Stimulated activated CD8-positive, alpha-beta memory T cell treated with anti-CD3 and anti-CD28 coated beads, Interleukin-12 subunit alpha, Interleukin-12 subunit beta, amount 100 ng/mL, for 24 hours (primary cell): ENCODE results near the gene PGLYRP2.

Experiments used
- DNase-seq: peaks from one replicate; pipeline ENCODE4 v3.0.0-alpha.2; 2020; ENCODE audit errors: extremely low read depth

PGLYRP2 gene

DNA sequence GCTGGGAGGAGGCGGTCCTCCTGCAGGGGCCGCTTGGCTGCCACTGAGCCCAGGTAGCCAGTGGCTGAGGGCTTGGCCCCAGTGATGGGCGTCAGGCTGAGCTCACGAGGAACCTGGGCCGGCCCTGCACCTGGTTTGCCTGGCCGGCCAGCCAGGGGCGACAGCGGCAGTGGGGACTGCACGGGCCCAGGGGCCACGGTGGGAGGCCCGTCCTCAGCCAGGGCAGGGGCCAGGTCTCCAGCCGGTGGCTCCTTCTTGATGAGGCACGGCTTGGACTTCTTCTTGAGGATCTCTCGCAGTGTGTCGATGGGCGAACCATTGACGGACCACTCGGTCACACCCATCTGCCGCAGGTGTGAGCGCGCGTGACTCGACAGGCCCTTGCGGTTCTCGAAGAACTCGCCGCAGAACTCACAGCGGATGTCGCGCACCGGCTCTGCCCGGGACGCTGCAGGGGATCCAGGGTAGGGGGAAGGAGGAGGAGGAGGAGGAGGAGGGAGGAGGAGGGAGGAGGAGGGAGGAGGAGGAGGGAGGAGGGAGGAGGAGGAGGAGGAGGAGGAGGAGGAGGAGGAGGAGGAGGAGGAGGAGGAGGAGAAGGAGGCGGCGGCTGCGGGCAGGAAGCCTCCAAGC is 53.9 kb downstream of the PGLYRP2 start:
- no peak for DNase-seq

GRCh38 chr19:15424692-15425272 is 54.5 kb downstream of the PGLYRP2 start:
- DNase-seq, result no peak

DNA sequence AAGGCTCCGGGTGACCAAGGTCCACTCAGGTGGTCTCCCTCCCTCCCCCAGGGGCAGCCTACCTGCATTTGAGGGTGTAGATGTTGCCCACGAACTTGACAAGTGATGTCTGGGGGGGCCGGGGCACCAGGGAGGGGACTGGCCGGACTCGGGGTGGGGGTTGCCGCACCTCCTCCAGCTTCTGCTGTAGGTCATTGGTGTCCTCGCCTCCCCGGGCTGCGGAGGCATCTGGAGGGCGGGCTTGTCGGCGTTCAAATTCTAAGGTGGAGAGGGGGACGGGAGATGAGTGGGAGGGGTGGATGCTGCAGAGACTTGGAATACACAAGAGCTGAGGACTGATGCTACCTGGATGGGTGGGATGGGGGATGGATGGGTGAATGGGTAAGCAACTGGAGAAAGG is 55.2 kb downstream of the PGLYRP2 start:
- DNase-seq, result no peak

DNA sequence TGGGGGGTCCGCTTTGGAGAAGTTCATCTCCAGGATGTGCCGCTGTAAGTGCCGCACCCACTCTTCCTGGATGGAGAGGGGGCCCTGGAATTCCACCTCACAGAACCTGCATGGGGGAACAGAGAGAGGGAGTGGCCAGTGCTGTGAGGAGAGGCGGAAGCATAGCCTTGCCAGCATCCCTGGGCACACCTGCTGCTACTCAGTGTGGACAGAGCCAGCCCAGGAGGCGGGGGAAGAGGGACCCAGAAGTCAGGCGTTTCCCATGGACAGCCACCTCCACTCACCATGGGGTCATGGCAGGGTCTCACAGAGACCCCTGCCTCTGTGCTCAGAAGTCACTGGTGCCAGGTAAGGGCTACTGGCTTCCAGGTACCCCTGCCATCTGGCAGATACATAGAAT is 56.2 kb downstream of the PGLYRP2 start:
- DNase-seq, result no peak

DNA sequence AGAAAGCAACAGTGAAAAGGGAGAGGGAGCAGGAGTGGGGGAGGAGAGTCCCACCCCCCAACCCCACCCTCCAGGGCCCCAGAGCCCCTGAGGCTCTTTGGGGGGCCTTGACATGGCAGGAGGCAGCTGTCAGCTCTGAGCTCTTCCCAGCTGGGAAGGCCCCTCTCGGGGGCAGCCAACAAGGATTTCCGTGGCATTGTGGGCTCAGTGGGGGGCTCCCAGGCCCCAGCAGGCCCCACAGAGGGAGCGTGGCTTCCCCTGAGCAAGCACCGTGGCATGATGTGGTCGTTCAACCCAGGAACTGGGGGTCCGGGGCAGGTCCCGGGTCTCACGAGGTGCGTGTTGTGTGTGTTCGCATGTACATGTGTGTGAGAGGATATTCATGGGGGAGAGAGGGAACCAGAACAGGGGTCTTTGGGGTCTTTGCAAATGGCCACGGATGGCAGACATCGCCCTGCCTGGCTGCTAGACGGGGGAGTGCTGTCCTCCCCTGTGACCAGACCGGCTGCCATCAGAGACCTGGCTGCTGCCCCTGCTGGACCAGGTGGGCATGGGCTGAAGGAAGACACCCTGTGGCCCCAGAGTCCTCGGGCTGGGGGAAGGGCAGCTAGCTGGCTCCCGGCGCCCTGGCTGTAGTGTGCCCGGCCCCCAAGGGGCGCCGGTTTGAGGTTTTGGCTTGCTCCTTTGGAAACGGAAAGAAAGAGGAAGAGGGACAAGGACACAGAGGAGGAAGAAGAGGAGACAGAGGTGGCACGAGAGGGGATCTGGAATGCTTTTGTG is 56.8 kb downstream of the PGLYRP2 start:
- DNase-seq, result no peak

DNA sequence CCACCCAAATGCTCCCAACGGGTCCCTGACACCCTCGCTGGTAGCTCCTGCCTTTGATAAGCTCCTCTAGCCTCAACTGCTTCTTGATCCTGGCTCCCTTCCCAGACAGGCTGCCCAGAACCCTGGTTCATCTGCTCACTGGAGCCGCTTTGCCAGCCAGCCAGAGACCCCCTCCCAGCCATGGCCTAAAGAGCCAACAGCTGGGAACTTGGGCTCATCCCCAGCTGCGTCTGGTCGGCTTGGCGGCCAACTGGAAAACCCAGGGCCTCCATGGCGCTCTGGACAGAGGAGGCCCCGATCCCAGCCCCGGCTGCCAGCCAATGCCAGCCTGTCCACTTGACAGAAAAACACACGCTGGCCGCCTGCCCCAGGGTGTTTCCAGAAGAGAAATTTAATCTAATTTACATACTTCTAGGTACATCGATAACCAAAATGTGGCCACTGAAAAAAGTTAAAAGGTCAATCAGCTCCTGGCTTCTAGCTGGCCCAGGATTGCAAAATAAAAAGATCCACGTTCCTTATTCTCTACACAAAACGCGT is 57.5 kb downstream of the PGLYRP2 start:
- no peak for DNase-seq

GRCh38 chr19:15421136-15421695 is 58.1 kb downstream of the PGLYRP2 start:
- no peak for DNase-seq

DNA sequence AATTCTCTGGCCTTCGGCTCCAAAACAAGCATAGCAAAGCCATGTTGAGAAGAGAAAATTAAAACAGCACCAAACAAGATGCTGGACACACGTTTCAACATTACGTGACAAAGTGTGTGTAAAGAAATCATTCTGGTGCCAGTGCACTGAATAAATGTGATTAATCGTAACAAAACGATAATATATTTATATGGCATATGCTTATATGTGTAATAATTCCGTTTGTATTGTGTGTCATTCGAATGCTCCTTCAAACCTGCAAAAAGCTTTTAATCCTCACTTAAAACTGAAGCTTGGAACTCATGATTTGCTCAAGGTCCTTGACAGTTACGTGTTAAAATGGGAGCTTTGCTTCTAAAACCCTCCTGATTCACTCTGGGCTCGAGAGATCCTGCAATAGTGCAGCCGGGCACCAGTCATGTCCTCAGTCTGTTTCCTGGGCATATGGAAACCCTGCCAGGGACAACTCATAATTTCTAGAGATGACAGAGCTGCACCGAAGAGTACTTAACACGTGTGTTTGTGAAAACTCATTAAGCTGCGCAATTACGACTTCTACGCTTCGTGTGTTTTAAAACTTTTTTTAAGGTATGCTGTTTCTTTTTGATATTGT is 59.8 kb downstream of the PGLYRP2 start:
- DNase-seq, result no peak
